Measurements from ENCODE around the gene CBL. TPM values are rescaled to one million over a fixed set of nuclear protein-coding genes. Genes with fewer than 3 reads are reported as not detected.

Gene CBL
- total RNA-seq, 1 donor from 2014 or later, result 46.6 TPM

GRCh38 chr11:119229288-119229672, 23.1 kb downstream of the CBL start:
- no peak overlapping the region for H3K9ac ChIP-seq (ENCODE audit: low read length)
- H3K27me3 Mint-ChIP-seq (ENCODE audit: low read depth, unreplicated experiment), result no peaks in the 10 kb centered on the region
- no peak overlapping the region for H3K4me3 ChIP-seq (ENCODE audit: insufficient read depth, low read depth, low read length)
- no peak overlapping the region for H3K27ac Mint-ChIP-seq (ENCODE audit: unreplicated experiment)
- no peaks in the 10 kb centered on the region for H3K9me3 Mint-ChIP-seq (ENCODE audit: unreplicated experiment)
- no peak overlapping the region for H2AFZ ChIP-seq (ENCODE audit: low read depth, low read length)
- no peak overlapping the region for H3K4me2 ChIP-seq (ENCODE audit: low read length)
- peaks cover 5% of the 10 kb centered on the region for H3K36me3 ChIP-seq (ENCODE audit: insufficient read depth, low read length)
- no peaks in the 10 kb centered on the region for H3K9me3 ChIP-seq (ENCODE audit: insufficient read depth, low read depth, low read length)
- TF ChIP-seq CTCF (IDR thresholded peaks at IDR 0.05; ENCODE audit: insufficient read depth, low read depth, low read length), result no peak
- peaks cover 5% of the 10 kb centered on the region for H3K36me3 Mint-ChIP-seq (ENCODE audit: low read depth, unreplicated experiment)
- H3K4me1 ChIP-seq (ENCODE audit: insufficient read depth, low read length), result peaks cover 8% of the 10 kb centered on the region
- DNase-seq (ENCODE audit: low read depth) (no peak), FAIRE-seq (no peak)
- peaks cover 65% of the 10 kb centered on the region for H4K20me1 ChIP-seq (ENCODE audit: insufficient read depth, low read length)
- H3K4me3 Mint-ChIP-seq (ENCODE audit: unreplicated experiment), result no peak overlapping the region
- peaks cover 10% of the 10 kb centered on the region for H3K4me1 Mint-ChIP-seq (ENCODE audit: low read depth, unreplicated experiment)
- H3K27ac ChIP-seq (ENCODE audit: low read depth, low read length), result no peak overlapping the region
- H3K27me3 ChIP-seq (ENCODE audit: insufficient read depth, low read length), result no peaks in the 10 kb centered on the region
- H3K79me2 ChIP-seq (ENCODE audit: insufficient read depth, low read length), result peaks cover 78% of the 10 kb centered on the region

GRCh38 chr11:119229741-119230140, 23.6 kb downstream of the CBL start:
- Histone ChIP-seq H3K4me2 (ENCODE audit: low read length) (no peak overlapping the region), H3K9me3 (ENCODE audit: insufficient read depth, low read depth, low read length) (no peaks in the 10 kb centered on the region), H2AFZ (ENCODE audit: low read depth, low read length) (no peak overlapping the region), H3K36me3 (ENCODE audit: insufficient read depth, low read length) (peaks cover 5% of the 10 kb centered on the region), H3K27me3 (ENCODE audit: insufficient read depth, low read length) (no peaks in the 10 kb centered on the region), H3K79me2 (ENCODE audit: insufficient read depth, low read length) (peaks cover 76% of the 10 kb centered on the region), H3K4me3 (ENCODE audit: insufficient read depth, low read depth, low read length) (no peak overlapping the region), H3K4me1 (ENCODE audit: insufficient read depth, low read length) (peaks cover 7% of the 10 kb centered on the region), H4K20me1 (ENCODE audit: insufficient read depth, low read length) (peaks cover 61% of the 10 kb centered on the region), H3K9ac (ENCODE audit: low read length) (no peak overlapping the region), H3K27ac (ENCODE audit: low read depth, low read length) (no peak overlapping the region)
- DNase-seq (ENCODE audit: low read depth), result no peak
- no peaks in the 10 kb centered on the region for H3K9me3 Mint-ChIP-seq (ENCODE audit: unreplicated experiment)
- no peak overlapping the region for H3K4me3 Mint-ChIP-seq (ENCODE audit: unreplicated experiment)
- no peak overlapping the region for H3K27ac Mint-ChIP-seq (ENCODE audit: unreplicated experiment)
- TF ChIP-seq EZH2 (IDR thresholded peaks at IDR 0.05; ENCODE audit: insufficient read depth, low read length) (no peak), CTCF (IDR thresholded peaks at IDR 0.05; ENCODE audit: insufficient read depth, low read depth, low read length) (no peak)
- H3K27me3 Mint-ChIP-seq (ENCODE audit: low read depth, unreplicated experiment), result no peaks in the 10 kb centered on the region
- no peak for FAIRE-seq
- peaks cover 6% of the 10 kb centered on the region for H3K4me1 Mint-ChIP-seq (ENCODE audit: low read depth, unreplicated experiment)
- H3K36me3 Mint-ChIP-seq (ENCODE audit: low read depth, unreplicated experiment), result peaks cover 9% of the 10 kb centered on the region

- Mint-ChIP-seq H3K36me3 (ENCODE audit: low read depth, unreplicated experiment) (peaks cover 9% of the 10 kb centered on the region), H3K27me3 (ENCODE audit: low read depth, unreplicated experiment) (no peaks in the 10 kb centered on the region), H3K4me1 (ENCODE audit: low read depth, unreplicated experiment) (peaks cover 16% of the 10 kb centered on the region), H3K4me3 (ENCODE audit: unreplicated experiment) (no peak overlapping the region), H3K9me3 (ENCODE audit: unreplicated experiment) (no peaks in the 10 kb centered on the region), H3K27ac (ENCODE audit: unreplicated experiment) (peak overlapping the region; percentile 34)
- Histone ChIP-seq H2AFZ (ENCODE audit: low read depth, low read length) (no peak overlapping the region), H3K4me3 (ENCODE audit: insufficient read depth, low read depth, low read length) (no peak overlapping the region), H3K9me3 (ENCODE audit: insufficient read depth, low read depth, low read length) (no peaks in the 10 kb centered on the region), H3K27me3 (ENCODE audit: insufficient read depth, low read length) (no peaks in the 10 kb centered on the region), H3K27ac (ENCODE audit: low read depth, low read length) (peak overlapping the region; percentile 8), H4K20me1 (ENCODE audit: insufficient read depth, low read length) (peaks cover 54% of the 10 kb centered on the region), H3K4me1 (ENCODE audit: insufficient read depth, low read length) (no peaks in the 10 kb centered on the region), H3K36me3 (ENCODE audit: insufficient read depth, low read length) (peaks cover 5% of the 10 kb centered on the region), H3K4me2 (ENCODE audit: low read length) (peak overlapping the region; percentile 15), H3K79me2 (ENCODE audit: insufficient read depth, low read length) (peaks cover 56% of the 10 kb centered on the region), H3K9ac (ENCODE audit: low read length) (no peak overlapping the region)
- peak; percentile 15 for DNase-seq (ENCODE audit: low read depth)
- no peak for FAIRE-seq
- no peak for TF ChIP-seq CTCF (IDR thresholded peaks at IDR 0.05; ENCODE audit: insufficient read depth, low read depth, low read length)
- no peak for TF ChIP-seq EZH2 (IDR thresholded peaks at IDR 0.05; ENCODE audit: insufficient read depth, low read length)
These were observed 30.4 kb downstream of the CBL start for GRCh38 chr11:119236490-119236889.

Measured in astrocyte (in vitro differentiated cells and primary cell).